Activated naive CD4-positive, alpha-beta T cell treated with anti-CD3 and anti-CD28 coated beads, Interleukin-2, amount 10 ng/mL, durations not matched to agents 5 hours and 36 hours (primary cell): ENCODE results near the gene RAB7A. TPM values are rescaled to one million over a fixed set of nuclear protein-coding genes. Genes with fewer than 3 reads are reported as not detected.

Experiments
- total RNA-seq, 2 experiments: library from RNA; stranded (reverse); gene quantifications; one replicate each; pipeline ENCODE4 v1.2.3, GENCODE V29; 2021

Gene RAB7A
- 100 to 1,000 TPM; 208 to 219 TPM for total RNA-seq

DNA sequence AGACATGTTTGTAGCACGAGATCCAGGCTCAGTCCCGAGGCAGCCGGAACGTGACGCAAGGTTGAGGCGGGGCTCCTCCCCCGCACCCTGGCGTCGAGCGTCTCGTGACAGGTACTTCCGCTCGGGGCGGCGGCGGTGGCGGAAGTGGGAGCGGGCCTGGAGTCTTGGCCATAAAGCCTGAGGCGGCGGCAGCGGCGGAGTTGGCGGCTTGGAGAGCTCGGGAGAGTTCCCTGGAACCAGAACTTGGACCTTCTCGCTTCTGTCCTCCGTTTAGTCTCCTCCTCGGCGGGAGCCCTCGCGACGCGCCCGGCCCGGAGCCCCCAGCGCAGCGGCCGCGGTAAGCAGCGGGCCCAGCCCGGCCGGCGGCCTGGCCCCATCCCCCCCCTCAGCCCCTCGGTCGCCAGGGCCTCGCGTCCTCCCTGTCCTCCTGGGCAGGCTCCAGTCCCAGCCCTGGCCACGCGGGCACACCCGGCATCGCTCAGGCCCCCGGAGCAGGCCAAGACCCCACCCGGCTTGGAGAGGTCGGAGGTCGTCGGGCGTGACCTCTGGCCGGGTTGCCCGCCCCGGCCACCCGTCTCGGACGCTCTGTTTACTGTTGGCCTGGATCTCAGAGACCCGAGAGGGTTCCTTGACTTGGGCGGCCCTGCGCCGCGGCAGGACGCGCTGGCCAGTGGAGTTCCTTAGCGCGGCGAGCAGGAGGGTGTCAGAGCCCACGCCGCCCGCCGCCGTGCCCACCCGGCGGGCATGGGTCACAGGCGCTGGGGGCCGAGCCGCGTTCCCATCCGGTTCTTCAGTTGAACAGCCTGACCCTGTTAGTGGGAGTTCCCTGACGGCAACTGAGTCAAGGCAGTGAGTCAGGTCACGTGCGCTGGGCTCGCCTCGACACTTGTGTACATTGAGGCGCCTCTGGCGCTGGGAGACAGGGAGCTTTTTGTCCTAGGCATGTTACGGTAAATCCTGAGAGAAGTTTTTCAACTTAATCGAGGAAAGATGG, at the start of gene RAB7A:
Gene RAB7A (plus strand): TSS at position 161 of the 994 bp plus-strand sequence. CDS start 69,185 bp downstream, outside the sequence.

Other genes with a start within 250 kb of the RAB7A start
- not detected for gene GATA2, start 233.0 kb upstream of the RAB7A start, total RNA-seq
- gene RPN1, start 75.4 kb upstream of the RAB7A start, total RNA-seq = 100 to 1,000 TPM; 145 to 146 TPM
- 10 to 100 TPM; 49.9 to 50.0 TPM for gene ACAD9, start 153.4 kb downstream of the RAB7A start, total RNA-seq